ENCODE results near the gene TMEM130. TPM values are rescaled to one million over a fixed set of nuclear protein-coding genes. Genes with fewer than 3 reads are reported as not detected.

Gene TMEM130
- total RNA-seq, 4 donors from 2014 or later = not detected

DNA sequence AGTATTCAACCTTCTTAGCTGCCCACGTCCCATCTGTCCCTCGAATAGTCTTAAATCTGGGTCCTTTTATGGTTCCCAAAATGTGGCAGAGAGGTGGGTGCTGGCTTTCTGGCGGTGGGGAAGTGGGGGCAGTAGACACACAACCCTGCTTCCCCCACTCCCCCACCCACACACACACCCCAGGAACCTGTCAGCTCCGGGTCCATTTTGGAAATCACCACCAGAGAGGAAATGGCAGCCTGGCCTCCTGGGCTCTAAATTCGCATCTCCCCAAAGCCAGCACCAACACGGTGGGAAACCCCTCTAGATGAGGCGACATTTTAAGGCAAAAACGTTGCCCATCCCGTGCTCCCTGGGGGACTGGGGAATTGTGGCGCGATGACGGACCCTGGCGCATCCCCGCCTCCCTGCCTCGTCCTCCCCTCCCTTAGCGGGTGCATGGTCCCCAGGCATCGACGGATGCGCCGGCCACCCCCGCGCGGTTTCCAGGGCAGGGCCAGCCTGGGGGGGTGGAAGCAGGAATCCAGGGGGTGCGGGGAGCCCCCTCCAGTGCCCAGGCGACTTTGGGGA is 702 bp downstream of the TMEM130 start:
- no peak for TF ChIP-seq CTCF (IDR thresholded peaks at IDR 0.05; ENCODE audit: low read depth)

DNA sequence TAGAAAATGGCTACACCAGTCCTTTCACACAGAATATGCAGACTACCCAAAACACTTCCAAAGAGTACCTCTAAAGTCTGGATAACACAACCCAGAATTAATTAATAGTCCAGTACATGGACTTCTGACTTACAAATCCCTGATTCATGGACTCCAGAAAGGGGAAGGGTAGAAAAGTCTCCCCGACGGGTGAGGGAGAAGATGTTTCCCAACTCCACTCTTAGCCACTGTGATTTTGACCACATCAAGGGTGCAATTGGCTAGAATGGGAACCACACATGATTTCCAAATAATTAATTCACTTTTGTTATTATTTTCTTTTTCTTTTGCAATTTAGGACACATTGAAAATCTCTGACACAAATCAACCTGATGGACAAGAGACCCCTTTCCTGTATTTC is 1.4 kb downstream of the TMEM130 start:
- no peak for TF ChIP-seq CTCF (IDR thresholded peaks at IDR 0.05; ENCODE audit: low read depth)

DNA sequence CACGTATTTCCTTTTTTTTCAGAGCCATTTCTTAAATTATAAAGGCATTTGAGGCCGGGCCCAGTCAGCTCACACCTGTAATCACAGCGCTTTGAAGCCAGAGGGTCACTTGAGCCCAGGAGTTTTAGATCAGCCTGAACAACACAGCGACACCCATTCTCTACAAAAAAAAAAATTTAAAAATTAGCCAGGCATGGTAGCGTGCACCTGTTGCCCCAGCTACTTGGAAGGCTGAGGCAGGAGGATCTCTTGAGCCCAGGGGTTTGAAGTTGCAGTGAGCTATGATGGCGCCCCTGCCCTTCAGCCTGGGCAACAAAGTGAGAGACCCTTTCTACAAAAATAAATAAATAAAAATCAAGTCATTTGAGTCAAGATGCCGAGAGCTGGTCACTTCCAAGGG is 3.0 kb downstream of the TMEM130 start:
- no peak for TF ChIP-seq CTCF (IDR thresholded peaks at IDR 0.05; ENCODE audit: low read depth)

DNA sequence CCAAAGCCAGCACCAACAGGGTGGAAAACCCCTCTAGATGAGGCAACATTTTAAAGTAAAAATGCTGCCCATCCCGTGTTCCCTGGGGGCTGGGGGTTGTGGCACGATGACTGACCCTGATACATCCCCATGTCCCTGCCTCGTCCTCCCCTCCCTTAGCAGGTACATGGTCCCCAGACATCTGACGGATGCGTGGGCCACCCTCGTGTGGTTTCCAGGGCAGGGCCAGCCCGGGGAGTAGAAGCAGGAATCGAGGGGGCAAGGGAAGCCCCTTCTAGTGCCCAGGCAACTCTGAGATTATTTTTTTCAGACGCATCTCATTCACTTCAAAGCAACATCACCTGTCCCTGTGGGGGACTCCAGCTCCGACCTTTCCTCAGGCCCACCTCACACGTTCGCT is 3.5 kb downstream of the TMEM130 start:
- no peak for TF ChIP-seq CTCF (IDR thresholded peaks at IDR 0.05; ENCODE audit: low read depth)

DNA sequence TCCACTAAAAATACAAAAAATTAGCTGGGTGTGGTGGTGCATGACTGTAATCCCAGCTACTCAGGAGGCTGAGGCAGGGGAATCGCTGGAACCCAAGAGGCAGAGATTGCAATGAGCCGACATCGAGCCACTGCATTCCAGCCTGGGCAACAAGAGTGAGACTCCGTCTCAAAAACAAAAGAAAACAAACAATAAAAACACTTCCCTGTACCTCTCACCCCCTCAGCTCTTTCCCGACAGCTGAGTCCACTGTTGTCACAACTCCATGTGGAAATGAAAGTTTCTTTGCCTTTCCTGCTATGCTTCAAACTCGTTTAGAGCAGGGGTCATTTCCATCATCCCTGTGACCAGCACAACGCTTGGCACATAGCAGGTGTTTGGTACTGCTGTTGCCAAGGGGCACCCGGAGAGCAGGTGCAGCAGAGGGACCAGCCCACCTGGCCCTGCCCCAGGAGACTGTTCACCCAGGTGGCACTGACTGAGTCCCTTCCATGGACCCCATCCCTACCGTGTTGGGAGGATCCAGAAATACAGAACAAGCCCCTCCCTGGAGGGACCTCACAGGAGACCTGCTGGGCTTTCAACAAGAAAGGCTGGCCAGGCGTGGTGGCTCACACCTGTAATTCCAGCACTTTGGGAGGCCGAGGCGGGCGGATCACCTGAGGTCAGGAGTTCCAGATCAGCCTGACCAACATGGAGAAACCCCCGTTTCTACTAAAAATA is 4.9 kb downstream of the TMEM130 start:
- no peak for TF ChIP-seq CTCF (IDR thresholded peaks at IDR 0.05; ENCODE audit: low read depth)

- no peak for TF ChIP-seq CTCF (IDR thresholded peaks at IDR 0.05; ENCODE audit: low read depth)
Observed at GRCh38 chr7:98863601-98864000, 6.2 kb downstream of the TMEM130 start.

GRCh38 chr7:98862716-98863420 is 6.9 kb downstream of the TMEM130 start:
- TF ChIP-seq CTCF (IDR thresholded peaks at IDR 0.05; ENCODE audit: low read depth) = no peak

Measured in subcutaneous adipose tissue (tissue), 4 donors.